HG03064 (cell line): ENCODE results near the gene NEURL1.

Experiments
- ATAC-seq: cut with Tn5 transposase; IDR thresholded peaks from one replicate; pipeline ENCODE4 v1.9.1; 2021; ENCODE audit warnings: low read depth; ENCODE audit not compliant: unreplicated experiment

Gene NEURL1, protein sequence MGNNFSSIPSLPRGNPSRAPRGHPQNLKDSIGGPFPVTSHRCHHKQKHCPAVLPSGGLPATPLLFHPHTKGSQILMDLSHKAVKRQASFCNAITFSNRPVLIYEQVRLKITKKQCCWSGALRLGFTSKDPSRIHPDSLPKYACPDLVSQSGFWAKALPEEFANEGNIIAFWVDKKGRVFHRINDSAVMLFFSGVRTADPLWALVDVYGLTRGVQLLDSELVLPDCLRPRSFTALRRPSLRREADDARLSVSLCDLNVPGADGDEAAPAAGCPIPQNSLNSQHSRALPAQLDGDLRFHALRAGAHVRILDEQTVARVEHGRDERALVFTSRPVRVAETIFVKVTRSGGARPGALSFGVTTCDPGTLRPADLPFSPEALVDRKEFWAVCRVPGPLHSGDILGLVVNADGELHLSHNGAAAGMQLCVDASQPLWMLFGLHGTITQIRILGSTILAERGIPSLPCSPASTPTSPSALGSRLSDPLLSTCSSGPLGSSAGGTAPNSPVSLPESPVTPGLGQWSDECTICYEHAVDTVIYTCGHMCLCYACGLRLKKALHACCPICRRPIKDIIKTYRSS

GRCh38 chr10:103493362-103493915, at the start of gene NEURL1:
TSS of gene NEURL1 (plus strand) at chr10:103493705. CDS start at chr10:103494388, 683 bp downstream.
- no peak for ATAC-seq

GRCh38 chr10:103444478-103444877, 49.0 kb upstream of the NEURL1 start:
- no peak for ATAC-seq

- no peak for ATAC-seq
Observed at GRCh38 chr10:103445366-103445765, 48.1 kb upstream of the NEURL1 start.

GRCh38 chr10:103445767-103446567, 47.5 kb upstream of the NEURL1 start:
- ATAC-seq, result no peak

DNA sequence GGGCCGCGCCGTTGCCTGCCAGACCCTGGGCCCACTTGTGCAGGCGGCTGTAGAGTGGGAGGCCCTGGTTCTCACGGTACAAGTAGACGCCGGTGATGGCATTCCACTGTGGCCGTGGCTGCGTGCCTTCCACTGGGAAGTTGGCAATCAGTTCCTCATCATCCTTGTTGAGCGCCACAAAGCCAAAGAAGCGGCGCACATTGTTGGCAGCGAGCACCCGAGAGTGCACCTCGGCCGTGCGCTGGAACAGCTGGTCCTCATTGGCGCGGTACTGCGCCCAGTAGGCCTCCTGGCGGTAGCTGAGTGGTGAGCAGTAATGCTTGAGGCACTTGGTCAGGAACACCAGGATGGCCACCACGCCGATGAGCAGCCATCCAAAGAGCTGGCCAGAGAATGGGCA, 46.3 kb upstream of the NEURL1 start:
- no peak for ATAC-seq

DNA sequence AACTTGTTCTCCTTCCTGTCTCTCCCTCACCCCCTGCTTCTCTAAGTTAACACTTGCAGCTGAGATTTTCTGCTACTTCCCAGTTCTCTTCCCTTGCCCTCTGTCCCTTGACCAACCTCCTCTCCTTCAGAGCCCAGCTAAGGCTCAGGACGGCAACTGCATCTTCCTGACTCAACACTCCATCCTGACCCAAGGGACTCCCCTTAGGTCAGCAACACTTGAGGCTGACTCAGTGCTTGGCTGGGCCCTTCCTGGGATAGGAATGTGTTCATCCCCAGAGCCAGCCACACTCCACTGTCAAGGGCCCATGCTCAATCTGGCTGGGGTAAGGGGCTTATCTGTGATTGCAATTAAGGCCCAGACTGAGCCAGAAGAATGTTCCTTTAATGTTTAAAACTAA, 44.8 kb upstream of the NEURL1 start:
- no peak for ATAC-seq

DNA sequence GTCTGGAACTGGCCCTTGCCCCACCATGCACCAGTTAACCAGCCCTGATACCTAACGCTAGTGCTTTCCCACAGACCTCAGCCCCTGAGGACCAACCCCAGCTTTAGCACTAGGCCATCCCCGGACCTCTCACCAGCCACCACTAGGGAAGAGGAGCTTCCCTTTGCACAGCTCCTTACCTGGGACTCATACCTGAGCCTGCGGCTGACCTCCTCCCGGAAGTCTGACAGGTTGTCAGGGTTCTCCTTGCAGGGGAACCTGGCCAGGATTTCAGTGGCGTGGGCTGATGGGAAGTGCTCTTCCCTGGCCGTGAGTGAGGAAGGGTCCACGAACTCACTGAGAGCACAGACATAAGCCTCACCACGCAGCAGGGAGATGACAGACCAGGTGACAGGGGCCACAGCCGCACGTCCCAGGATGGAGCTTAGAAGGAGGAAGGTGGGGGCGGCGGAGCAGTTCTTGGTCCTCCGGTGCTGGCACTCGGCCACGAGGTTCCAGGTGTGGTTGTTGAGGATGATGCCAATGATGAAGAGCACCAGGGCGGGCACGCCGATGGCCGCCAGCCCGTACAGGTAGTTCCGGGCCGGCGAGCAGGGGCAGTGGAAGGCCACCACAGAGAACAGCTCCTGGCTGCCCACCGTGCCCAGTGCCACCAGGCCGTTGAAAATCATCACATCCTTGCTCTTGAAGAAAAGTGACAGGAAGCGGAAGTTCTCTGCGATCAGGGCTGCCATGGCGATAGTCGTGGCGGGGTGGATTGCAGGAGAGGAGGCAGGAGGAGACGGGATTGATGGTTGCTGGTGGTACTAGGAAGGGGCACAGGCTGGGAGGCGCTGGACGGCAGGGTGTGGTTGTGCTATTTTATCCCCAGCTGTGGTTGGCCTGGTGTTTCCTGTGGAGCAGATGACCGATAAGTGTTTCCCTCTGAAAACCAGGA, 44.0 kb upstream of the NEURL1 start:
- no peak for ATAC-seq

- ATAC-seq, result no peak
Observed at GRCh38 chr10:103450201-103450695, 43.3 kb upstream of the NEURL1 start.

DNA sequence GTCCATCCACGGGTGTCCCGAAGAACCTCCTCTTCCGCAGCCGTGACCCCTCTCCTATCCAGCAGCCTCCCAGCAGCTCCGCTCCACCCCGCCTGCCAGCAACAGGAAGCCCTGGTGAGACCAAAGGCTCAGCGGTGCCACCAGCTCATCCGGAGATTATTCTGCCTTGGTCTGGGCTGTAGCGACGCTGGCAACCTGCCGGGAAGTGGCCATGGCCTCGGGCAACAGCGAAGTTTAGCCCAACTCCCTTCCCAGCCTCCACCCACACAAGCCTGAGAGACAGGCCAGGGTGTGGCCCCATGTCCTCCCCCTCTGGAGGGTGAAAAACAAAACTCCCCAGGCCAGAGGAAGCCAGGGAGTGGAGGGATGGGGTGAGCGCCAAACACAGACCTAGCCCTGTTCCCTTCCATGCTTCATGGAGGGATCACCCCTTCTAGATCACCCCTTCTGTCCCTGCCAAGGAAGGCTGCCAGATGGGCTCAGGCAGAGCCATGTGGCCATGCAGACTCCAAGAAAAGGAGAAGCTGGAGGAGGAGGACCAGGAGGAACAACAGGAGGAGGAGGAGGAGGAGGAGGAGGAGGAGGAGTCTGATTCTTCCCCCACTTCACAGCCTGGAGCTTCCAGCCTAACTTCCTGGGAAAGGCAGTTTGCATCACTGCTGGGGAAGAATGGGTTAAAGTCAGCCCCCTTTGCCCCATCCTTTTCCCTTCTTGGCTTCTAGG, 42.3 kb upstream of the NEURL1 start:
- ATAC-seq, result no peak

DNA sequence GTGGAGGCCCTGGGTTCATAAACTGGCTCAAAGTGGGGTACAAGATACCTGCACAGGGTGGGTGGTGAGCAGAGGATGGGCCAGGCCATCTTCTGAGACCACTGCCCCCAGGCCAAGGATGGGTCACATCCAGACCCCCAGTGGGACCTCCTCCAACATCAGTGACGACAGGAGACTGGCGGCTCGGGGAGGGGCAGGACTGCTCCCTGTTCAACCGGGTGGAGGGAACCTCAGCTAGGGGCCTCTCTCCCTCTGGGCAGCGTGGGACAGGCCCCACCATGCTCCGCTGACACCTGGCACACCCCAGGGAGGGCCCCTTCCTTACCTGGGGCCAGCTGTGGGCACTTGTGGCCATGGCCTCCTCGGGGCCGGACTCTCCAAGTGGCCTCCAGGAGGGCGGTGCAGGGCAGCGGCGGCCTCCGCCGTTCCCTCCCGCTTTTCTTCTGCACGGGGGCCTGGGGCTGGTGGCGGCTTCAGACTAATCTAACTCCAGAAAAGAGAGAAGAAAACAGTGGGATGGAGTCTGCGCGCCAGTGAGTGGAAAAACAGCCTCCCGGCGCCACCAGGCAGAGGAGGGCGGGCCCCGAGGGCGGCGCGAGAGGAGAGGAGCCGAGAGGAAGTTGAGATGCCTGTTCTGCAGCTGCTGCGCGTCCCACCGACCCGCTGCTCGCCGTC, 41.5 kb upstream of the NEURL1 start, which contains the start of gene CALHM2:
CALHM2 (minus strand) TSS at position 540 of the 675 bp plus-strand sequence. CDS start 2,429 bp downstream, outside the sequence.
- peak; percentile 62 for ATAC-seq

DNA sequence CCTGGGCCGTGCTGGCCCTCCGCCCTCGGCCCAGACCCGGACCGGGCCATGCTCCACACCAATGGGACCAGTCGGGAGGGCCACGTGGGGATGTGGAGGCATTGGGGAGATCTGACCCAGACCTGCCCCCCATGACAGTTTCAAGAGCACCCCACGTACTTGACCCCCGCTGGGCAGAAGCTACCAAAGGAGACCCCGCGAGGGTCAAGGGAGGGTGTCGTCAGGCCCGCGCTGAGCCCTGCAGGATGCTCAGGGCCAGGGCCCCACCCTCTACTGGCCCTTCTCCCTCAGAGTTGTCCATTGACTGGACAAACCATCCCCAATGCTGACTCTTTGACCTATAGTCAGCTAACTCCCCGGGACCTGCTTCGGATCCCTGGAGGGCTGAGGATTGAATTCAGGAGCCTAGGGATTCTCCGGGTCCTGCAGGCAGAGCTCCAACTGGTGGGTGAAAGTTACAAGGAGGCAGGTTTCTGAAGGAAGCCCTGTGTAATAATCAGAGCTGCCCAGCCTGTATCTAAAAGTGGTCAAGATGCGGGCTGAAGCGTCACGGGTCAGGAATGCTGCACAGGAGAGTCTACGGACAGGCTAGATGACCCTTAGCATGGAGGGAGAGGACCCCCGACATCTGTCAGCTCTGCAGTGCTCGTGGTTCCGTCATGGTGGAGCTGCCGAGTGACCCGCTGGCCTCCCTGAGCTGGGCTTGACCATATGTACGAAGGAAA, 40.8 kb upstream of the NEURL1 start:
- ATAC-seq, result no peak

GRCh38 chr10:103454026-103454425, 39.5 kb upstream of the NEURL1 start:
- no peak for ATAC-seq

DNA sequence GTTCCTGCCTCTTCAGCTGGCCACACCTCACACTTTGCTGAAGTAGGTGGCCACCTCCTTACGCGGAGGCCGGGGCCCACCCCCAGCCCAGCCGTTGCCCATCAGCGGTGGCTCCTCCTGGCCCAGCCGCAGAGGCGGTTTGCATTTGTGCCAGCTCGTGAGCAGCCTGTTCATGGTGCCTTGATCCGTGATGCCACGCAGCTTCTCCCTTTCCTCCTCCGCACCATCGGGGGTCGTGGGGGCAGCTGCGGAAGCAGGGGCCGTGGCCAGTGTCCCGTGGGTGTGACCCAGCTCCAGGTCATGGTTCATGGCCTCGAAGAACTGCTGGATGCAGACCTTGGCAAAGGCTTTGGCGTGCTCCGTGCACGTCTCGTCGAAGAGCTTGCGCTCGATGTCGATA, 38.3 kb upstream of the NEURL1 start:
- no peak for ATAC-seq

DNA sequence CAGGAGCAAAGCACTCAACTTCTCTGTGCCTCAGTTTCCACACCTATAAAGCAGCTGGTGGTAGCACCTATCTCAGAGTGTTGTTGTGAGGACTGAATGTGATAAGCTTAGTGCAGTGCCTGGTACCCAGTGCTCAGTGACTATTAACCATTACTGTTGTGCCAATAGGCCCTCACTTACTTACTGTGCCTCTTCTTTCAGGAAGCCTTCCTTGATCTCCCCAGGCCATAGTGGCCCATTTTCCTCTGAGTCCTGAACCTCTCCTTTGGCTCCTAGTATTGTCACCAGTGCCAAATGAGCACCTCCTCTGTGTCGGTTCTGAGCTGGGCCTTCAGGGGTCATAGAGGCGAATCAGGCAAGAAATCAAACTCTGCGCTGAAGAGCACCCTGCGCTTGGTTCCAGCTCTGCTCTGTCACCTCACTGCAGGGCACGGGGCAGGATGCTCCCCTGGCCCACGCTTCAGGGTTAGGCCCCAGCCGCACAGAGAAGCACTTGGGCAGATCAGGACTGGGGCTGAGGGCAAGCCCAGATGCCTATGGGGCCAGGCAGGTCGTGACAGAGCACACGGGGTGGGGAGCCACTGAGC, 37.3 kb upstream of the NEURL1 start:
- ATAC-seq, result no peak

- no peak for ATAC-seq
Observed at GRCh38 chr10:103457176-103457712, 36.3 kb upstream of the NEURL1 start.

- ATAC-seq, result no peak
Observed at GRCh38 chr10:103457896-103458583, 35.5 kb upstream of the NEURL1 start.

DNA sequence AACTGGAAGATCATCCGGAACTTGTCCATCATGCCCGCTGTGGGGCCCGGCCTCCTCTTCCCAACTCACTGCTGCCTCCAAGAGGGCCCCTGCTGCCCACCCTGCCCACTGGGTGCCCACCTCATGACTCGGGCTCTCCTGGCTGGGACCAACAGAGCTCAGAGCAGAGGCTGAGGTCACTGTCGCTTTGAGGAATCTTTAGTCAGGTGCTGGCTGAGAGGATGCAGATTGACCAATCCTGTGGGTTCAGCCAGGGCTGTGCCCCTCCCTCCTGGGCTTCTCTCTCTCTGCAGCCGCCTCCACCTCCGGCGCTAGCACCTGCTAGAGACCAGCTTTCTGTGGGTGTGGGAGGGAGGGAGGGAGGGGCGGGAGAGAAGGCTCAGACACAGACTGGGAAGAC, 34.8 kb upstream of the NEURL1 start, which contains the start of gene CALHM1:
CALHM1 (minus strand) TSS at position 181 of the 400 bp plus-strand sequence; CDS start at position 32, 149 bp downstream.
- no peak for ATAC-seq
